GM19023 (cell line): Measurements from ENCODE around the gene FAM47B.

Experiments used
- ATAC-seq: cut with Tn5 transposase; IDR thresholded peaks from one replicate; pipeline ENCODE4 v1.9.1; 2021; ENCODE audit warnings: mild to moderate bottlenecking, moderate library complexity; ENCODE audit not compliant: unreplicated experiment

FAM47B gene

DNA sequence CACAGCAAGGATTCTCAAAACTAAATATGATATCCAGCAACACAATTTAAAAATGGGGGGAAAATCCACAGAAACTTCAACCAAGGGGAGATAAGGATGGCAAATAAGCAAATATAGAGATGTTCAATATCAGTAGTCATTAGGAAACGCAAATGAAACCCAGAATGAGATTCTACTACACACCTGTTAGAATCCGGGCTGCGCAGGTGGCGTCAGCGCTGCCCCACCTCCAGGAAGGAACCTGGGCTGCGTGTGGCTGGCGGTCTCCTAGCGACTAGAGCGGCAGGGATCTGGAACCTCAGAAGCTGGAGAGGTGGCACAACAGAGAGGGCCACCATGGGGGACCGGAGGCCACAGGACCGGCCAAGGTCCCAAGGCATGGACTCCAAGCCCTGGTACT lies at the start of gene FAM47B:
Gene FAM47B, plus strand, starts transcription at position 301 of the 400 bp plus-strand sequence. Its CDS starts 36 bp downstream, at position 337.
- no peak for ATAC-seq

DNA sequence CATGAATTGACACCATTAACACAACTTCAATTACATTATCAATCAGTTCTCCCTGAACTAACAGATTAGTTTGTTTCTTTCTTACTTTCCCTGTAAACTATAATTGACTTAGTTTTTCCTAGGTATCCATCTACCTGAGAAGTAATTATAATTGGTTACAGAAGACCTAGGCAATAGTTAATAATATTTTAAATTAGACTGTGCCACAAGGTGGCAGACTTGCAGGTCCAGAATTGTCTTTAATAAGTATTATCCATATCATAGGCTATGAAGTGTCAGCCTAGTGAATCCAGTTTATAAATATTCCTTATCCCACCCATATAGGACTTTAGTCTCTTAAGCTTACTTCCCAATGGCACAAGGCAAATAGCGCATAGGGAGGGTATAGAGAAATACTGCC lies 48.9 kb upstream of the FAM47B start:
- no peak for ATAC-seq

DNA sequence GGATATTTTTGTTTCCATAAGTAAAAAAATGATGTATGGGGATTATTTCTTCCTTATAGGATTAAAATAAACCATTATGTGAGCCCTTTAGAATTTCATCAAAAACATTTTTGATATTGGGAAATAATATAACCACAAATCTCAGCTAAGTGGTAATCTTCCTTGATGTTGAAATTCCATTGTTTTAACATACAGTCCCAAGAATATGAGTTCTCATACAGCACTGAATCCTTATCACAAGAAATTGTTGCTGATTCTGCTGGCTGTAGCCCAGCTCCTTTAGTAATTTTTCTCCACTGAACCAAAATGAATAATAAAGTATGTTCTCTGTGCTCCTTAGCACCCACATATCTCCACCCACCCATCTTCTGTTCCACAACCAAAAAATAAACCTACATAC lies 41.9 kb upstream of the FAM47B start:
- no peak for ATAC-seq

DNA sequence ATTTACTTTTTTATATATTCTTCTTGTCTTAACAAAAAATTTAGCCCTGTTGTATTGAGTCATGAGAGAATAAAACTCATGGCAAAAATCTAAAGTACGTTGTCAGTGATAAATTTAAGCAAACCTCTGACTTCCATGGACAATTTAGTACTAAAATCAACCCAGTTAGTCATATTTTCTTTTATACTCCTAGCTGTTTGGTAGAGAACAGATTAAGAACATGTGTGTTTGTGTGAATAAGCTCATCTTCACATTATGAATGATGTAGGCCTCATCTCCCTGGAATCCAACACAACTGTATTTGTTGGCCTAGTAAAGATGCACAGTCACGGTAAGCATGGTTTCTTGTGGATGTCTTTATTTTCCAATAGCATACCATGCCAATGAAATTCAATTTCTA lies 40.8 kb upstream of the FAM47B start:
- ATAC-seq = no peak

DNA sequence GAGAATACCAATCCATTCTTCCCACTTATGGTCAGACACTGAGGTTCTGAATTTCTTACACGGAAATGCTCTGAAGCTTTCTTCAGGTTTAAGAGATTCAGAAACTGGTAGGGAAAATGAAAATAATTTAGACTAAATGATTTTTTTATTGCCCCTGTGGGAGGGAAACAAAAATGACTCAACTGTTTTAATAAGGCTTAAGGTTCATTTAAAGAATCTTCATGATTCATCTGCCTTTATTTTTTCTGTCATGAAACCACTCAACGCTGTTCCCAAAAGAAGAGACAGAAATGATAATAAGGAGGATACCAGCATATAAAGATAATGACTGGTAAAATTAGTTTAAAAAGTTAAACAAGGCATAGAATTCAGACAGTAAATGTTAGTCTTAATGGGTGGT lies 39.3 kb upstream of the FAM47B start:
- no peak for ATAC-seq

DNA sequence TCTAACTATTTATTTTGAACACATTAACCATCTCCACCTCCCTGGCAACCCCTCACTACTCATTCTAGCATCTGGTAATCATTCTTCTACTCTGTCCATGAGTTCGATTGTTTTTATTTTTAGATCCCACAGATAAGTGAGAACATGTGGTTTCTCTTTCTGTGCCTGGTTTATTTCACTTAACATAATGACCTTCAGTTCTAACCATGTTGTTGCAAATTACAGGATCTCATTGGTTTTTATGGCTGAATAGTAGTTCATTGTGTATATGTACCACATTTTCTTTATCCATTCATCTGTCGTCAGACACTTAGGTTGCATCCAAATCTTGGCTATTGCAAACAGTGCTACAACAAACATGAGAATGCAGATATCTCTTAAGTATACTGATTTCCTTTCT lies 33.4 kb upstream of the FAM47B start:
- no peak for ATAC-seq

DNA sequence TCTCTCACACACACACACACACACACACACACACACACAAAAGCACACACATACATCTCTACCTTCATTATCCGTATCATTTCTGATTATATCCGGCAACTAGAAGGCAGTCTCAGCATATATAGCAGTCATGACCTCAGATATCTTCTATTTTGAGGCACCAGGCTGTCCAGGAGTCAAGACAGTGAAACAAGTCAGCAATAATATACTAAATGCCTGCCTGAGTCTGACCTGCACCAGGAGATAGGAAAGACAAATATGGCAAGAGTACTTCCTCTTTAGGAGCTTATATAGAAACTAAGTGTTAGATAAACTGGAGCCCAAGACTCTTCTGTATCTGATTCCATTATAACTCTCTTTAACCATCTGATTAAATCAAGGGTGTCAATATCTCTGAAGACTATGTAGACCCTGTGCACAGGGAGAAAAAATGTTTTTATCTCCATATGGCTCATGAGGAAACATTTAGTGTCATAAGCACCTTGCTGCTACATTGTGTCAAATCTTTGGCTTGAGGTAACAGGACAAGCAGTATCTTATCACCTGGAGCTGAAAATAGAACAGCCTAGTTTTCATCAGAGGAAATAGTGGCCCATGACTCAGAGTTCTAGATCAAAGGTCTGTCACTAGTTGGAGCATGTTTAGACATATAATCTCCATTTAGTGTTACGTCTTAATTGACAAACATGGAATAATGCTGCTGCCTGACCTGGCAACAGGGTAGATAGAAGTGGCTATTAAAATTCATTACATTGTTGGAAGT lies 27.0 kb upstream of the FAM47B start:
- ATAC-seq = no peak

DNA sequence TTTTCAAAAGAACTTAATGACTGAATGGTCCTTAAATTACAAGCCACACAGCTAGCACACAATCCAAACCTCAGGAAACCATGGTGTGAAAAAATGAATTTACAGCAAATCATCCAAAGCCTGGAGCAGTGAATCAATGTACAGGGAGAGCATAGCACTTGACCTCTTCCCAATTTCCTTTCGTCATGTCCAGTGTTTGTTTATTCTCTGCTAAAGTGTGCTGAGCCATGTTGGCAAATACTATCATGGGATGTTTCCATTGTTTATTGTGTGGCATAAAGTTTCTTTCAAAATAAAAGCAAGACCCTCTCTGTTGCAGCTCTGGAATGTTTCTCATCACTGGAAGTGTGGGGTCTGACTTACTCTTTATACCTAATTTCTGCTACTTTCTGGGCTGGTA lies 25.4 kb upstream of the FAM47B start:
- ATAC-seq = no peak

DNA sequence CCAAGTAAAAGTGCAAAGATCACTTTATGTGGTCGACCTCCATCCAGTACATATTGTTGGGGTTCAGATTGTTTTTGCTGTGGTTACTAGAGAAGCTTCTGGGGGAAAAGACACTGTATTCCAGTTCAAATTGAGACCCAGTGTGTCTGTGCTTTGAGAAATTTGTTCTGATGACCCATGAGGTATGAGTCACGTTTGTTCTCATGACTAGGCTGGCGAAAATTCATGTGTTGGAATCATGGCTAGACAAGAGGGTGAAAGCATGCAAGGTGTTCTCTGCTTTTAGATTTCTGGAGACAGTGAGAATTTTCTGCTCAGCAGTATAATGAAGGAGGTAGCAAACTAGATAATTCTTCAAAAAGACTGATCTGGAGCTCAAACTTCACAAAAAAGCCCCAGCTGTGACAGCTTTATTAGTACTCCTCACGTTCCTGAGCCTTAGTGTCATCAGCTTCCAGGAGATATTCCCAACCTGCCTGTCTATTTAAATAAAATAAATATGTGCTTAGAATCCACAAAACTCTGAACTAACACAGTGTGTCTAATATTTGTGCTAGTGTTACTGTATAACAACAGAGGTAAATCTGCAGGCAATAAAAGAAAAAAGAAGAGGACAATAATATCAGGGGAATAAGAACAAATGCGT lies 24.4 kb upstream of the FAM47B start:
- ATAC-seq = no peak

DNA sequence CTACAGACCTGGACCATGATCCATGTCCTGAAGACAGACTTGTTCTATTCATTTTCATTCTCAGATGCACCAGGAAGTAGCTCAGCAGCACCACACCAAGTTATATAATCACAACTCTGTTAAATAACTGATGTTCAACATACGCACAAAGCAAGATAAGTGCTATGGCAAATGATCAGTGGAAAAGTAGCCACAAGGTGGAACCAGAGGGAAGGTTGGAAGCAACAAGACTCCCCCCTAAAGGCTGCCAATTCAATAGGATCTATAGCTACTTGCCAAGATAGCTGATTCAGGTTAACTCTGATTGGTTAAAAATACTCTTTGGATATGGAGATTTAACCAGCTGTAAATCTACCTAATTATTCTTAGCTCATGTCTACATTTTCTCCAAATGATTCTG lies 23.7 kb upstream of the FAM47B start:
- ATAC-seq = no peak

DNA sequence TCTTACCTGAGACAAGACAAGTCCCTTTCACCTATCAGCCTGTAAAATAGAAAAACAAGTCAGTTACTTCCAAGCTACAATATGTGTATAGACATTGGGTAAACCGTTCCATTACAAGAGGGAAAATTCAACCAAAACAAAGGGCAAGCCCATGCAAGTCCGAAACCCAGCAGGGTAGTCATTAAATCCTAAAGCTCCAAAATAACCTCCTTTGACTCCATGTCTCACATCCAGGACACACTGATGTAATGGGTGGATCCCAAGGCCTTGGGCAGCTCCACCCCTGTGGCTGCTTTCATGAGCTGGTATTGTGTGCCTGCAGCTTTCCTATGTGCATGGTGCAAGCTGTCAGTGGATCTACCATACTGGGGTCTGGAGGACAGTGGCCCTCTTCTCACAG lies 14.7 kb upstream of the FAM47B start:
- no peak for ATAC-seq

DNA sequence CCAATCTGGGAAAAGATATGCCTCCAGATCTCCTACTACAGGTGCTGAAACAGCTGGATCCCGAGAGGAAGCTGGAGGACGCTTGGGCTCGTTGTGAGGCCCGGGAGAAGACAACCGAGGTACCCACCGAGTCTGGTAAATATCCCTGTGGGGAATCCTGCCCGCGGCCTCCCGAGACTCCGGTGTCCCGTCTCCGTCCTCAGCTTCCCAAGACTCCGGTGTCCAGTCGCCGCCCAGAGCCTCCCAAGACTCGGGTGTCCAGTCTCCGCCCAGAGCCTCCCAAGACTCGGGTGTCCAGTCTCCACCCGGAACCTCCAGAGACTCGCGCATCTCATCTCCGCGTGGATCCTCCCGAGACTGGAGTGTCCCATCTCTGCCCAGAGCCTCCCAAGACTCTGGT lies 639 bp downstream of the FAM47B start:
- ATAC-seq = no peak

DNA sequence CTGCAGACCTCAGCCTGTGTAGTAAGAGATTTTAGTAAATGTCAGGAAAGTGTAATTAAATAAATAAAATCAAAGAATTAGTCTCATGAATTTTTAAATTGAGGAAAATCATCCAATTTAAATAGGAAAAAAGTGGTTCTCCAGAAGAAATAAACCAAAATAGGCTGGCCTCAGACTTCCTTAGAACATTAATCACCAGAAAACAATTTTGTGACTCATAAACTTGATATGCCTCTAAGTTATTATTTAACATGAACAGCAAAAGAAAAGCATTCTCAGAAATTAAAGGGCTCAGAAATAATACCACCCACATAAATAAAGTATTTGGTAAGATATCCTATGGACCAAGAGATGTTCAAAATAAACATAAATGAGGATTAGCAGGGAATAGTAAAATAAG lies 14.3 kb downstream of the FAM47B start:
- no peak for ATAC-seq

DNA sequence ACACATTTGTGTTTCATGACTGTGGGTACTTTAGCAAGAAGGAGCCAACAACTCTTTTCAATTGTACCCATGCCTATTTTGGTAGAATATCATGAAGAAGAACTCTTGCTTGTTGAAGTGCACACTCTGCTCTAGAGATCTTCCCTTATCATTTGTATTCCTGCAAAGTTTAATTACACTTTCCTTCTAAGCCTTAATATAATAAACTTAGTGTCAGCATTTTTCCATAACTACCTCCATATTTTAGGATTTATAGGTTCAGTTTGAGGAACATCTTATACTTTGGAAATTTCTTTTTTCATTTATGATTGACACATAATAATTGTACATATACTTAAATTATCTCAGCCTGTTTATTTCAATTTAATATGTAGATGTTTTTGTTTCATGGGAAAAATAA lies 19.1 kb downstream of the FAM47B start:
- no peak for ATAC-seq

DNA sequence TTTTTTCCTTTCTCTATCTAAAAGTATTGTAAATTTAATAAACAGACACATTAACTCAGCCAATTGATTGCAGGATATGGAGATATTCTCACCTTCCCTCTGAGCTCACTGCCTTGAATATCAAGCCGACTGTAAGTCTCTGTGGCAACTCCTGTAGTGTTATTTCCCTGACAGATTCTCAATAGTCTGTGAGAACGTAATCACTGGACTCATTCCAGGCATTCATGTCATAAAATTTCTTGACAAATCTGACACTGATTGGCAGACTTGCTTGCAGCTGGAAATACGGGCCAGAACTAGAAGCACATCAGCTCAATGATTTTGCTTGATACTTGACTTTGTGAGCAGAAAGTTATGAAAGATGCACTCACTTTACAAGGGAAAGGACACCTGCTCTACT lies 29.6 kb downstream of the FAM47B start:
- ATAC-seq = no peak

DNA sequence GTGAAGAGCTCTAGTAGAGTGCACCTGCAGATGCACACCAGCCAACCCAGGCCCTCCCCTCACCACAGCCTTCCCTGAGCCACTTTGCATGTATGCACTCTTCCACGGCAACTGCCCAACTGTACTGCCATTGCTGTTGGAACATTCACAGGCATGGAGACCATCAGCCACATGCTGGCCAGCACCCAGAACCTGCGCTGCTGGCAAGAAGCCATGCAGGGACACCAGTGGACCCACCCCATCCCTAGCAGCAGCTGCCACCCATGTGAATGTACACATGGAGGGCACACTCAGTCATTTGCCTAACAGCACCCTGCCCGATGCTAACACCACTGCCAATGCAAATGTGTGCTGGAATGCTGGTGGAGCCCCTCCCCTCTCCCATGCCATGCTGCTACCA lies 35.6 kb downstream of the FAM47B start:
- ATAC-seq = no peak

DNA sequence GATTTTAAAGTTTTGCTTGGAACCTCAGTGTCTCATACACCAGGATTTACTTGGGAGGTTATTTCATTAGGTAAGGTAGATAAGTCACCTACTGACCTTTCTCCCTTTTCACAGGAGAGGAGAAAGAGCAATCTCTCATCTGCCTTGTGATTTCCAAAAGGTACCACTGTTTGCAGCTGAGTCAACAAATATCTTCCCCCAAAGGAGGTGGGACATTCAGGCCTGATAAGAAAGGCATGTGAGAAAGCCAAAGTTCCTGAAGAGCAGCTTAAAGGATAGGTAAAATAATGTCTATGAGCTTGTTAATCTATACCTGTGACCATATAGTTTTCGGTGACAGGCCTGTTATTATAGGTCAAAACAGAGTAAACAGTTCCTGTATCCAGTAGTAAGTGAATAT lies 45.0 kb downstream of the FAM47B start:
- ATAC-seq = no peak
